Mesenteric fat pad (tissue), 1 donor: ENCODE data around the gene CHPT1. TPM values are rescaled to one million over a fixed set of nuclear protein-coding genes. Genes with fewer than 3 reads are reported as not detected.
A peak's percentile ranks its signal among the peaks of the same experiment; 100 is the strongest.
"Not testable (repeated sequence)": the region's sequence is repeated elsewhere in the genome, so short reads cannot be mapped to it uniquely, and the experiment has no call there.

Experiments used
- DNase-seq: peaks from one replicate; pipeline ENCODE4 v3.0.0-alpha.2; 2020; ENCODE audit warnings: low spot score
- long read RNA-seq: library from polyadenylated mRNA; unstranded; transcript quantifications from one replicate; pipeline ENCODE4 v2.0.0, GENCODE V29; 2020
- total RNA-seq: library from RNA; stranded (reverse); fragmentation: NEBNext Ultra II Directional; extraction: Animal tissue kit (Norgen Biotek cat#: 25700); gene quantifications from one replicate; pipeline ENCODE4 v1.2.1, GENCODE V29; 2021
- donor health status: DM: yes; HTN: yes; CAD: no.

The CHPT1 gene
- total RNA-seq = 63.3 TPM
- long read RNA-seq, transcript CHPT1-201 (9 exons, 1,585 nt) = major isoform, 10 of 20 reads
- long read RNA-seq, partial matches to known transcripts = 1 of 20 reads
- long read RNA-seq, other reads (novel, unspliced or antisense) = 8 of 20 reads

GRCh38 chr12:101697197-101697929 lies at the start of gene CHPT1:
Gene CHPT1, plus strand, starts transcription at chr12:101697640. Its CDS starts 222 bp downstream, at chr12:101697862.
- peak; percentile 91 for DNase-seq

GRCh38 chr12:101647711-101648110 lies 49.7 kb upstream of the CHPT1 start:
- no peak for DNase-seq

GRCh38 chr12:101648195-101648594 lies 49.2 kb upstream of the CHPT1 start:
- no peak for DNase-seq

- no peak for DNase-seq
Measured at GRCh38 chr12:101650346-101651117, 46.9 kb upstream of the CHPT1 start.

- DNase-seq = no peak
Measured at GRCh38 chr12:101653030-101653429, 44.4 kb upstream of the CHPT1 start.

- DNase-seq = no peak
Measured at GRCh38 chr12:101653503-101653902, 43.9 kb upstream of the CHPT1 start.

GRCh38 chr12:101654442-101654841 lies 43.0 kb upstream of the CHPT1 start:
- no peak for DNase-seq

- DNase-seq = no peak
Measured at GRCh38 chr12:101655393-101655792, 42.0 kb upstream of the CHPT1 start.

- DNase-seq = not testable (repeated sequence)
Measured at GRCh38 chr12:101660662-101661061, 36.8 kb upstream of the CHPT1 start.

GRCh38 chr12:101663298-101663697 lies 34.1 kb upstream of the CHPT1 start:
- no peak for DNase-seq

GRCh38 chr12:101664992-101665391 lies 32.4 kb upstream of the CHPT1 start:
- no peak for DNase-seq

GRCh38 chr12:101666052-101666728 lies 31.2 kb upstream of the CHPT1 start:
- no peak for DNase-seq

GRCh38 chr12:101667591-101667990 lies 29.8 kb upstream of the CHPT1 start:
- DNase-seq = no peak

GRCh38 chr12:101670007-101670671 lies 27.3 kb upstream of the CHPT1 start:
- DNase-seq = no peak

GRCh38 chr12:101671157-101671791 lies 26.2 kb upstream of the CHPT1 start:
- no peak for DNase-seq

GRCh38 chr12:101671833-101672232 lies 25.6 kb upstream of the CHPT1 start:
- no peak for DNase-seq

GRCh38 chr12:101675555-101675954 lies 21.9 kb upstream of the CHPT1 start:
- DNase-seq = no peak

GRCh38 chr12:101676497-101676896 lies 20.9 kb upstream of the CHPT1 start:
- DNase-seq = not testable (repeated sequence)

GRCh38 chr12:101678081-101678480 lies 19.4 kb upstream of the CHPT1 start:
- no peak for DNase-seq

- no peak for DNase-seq
Measured at GRCh38 chr12:101680240-101680639, 17.2 kb upstream of the CHPT1 start.

- DNase-seq = no peak
Measured at GRCh38 chr12:101680647-101681046, 16.8 kb upstream of the CHPT1 start.
